Sigmoid colon (tissue), 7 donors: ENCODE results near the gene STOML1. TPM values are rescaled to one million over a fixed set of nuclear protein-coding genes. Genes with fewer than 3 reads are reported as not detected.

ENCODE experiments used
- DNase-seq: peaks from one replicate; pipeline ENCODE4 v3.0.0-alpha.2; 2019
- H3K27ac ChIP-seq, 4 donors: fragments of 200-600 bp; sonication (generic); one replicate each; pipeline ENCODE4 v1.5.1; 2016 to 2019; ENCODE audit warnings: mild to moderate bottlenecking in 1 of 4
- H3K27me3 ChIP-seq, 3 donors: fragments of 200-600 bp; sonication (generic); one replicate each; pipeline ENCODE4 v1.5.1; 2019; ENCODE audit warnings: mild to moderate bottlenecking in 1 of 3
- H3K36me3 ChIP-seq, 4 donors: fragments of 200-600 bp; sonication (generic); one replicate each; pipeline ENCODE4 v1.5.1; 2016 to 2019
- H3K4me1 ChIP-seq, 4 donors: fragments of 200-600 bp; sonication (generic); one replicate each; pipeline ENCODE4 v1.5.1; 2017 to 2019
- H3K4me3 ChIP-seq, 4 donors: fragments of 200-600 bp; sonication (generic); one replicate each; pipeline ENCODE4 v1.5.1; 2017 to 2019; ENCODE audit warnings: mild to moderate bottlenecking in 2 of 4, moderate library complexity in 1 of 4
- H3K9me3 ChIP-seq, 4 donors: fragments of 200-600 bp in 3 of 4; sonication (generic) in 3 of 4; one replicate each; pipeline versions ENCODE4 v1.5.1 to v1.6.1; 2013 to 2019
- EP300 ChIP-seq, 4 donors: sonication (generic); formaldehyde crosslinking; IDR thresholded peaks; one replicate each; pipeline ENCODE4 v1.6.1; 2017; ENCODE audit warnings: antibody characterized with exemption in 4 of 4
- POLR2A ChIP-seq, 2 donors: fragments of 450-650 bp; IDR thresholded peaks; one replicate each; pipeline ENCODE4 v1.6.1; 2016; ENCODE audit warnings: antibody characterized with exemption in 2 of 2, mild to moderate bottlenecking in 2 of 2, moderate library complexity in 2 of 2
- POLR2AphosphoS5 ChIP-seq, 4 donors: sonication (generic); formaldehyde crosslinking; IDR thresholded peaks; one replicate each; pipeline ENCODE4 v1.6.1; 2017; ENCODE audit warnings: antibody characterized with exemption in 4 of 4
- WGBS, 2 donors: extraction: QIAGEN DNeasy Blood & Tissue Kit; methylation state at CpG; one replicate each; pipeline ENCODE4 v1.1.7; 2013; 5-methylcytosine and 5-hydroxymethylcytosine counted together
- intact Hi-C: fragments of 100-400 bp; cut with DNase I; formaldehyde crosslinking; loops from one replicate; pipeline ENCODE4 v1.15.1; 2023
- polyA plus RNA-seq, 3 donors: library from polyadenylated mRNA; stranded (reverse); fragments of 200-250 nt; gene quantifications; one replicate each; pipeline ENCODE4 v1.2.3, GENCODE V29; 2013
- total RNA-seq, 4 donors: library from RNA; depleted of rRNA; stranded (reverse); fragments of >200 nt; gene quantifications; one replicate each; pipeline ENCODE4 v1.1.0, GENCODE V29; 2016
- TF ChIP-seq, protein P1 (sequence below), 4 experiments: fragments of 450-650 bp in 3 of 4; fragments of 200-600 bp in 1 of 4; IDR thresholded peaks; one replicate each; pipeline ENCODE4 v1.5.1; 2016 to 2019; ENCODE audit warnings: antibody characterized with exemption in 4 of 4, mild to moderate bottlenecking in 3 of 4, moderate library complexity in 2 of 4
- donor health status: healthy with polysubstance abuse.
- donor health status: Bipolar disorder and iron deficiency.
- donor health status: healthy.

The STOML1 gene, protein sequence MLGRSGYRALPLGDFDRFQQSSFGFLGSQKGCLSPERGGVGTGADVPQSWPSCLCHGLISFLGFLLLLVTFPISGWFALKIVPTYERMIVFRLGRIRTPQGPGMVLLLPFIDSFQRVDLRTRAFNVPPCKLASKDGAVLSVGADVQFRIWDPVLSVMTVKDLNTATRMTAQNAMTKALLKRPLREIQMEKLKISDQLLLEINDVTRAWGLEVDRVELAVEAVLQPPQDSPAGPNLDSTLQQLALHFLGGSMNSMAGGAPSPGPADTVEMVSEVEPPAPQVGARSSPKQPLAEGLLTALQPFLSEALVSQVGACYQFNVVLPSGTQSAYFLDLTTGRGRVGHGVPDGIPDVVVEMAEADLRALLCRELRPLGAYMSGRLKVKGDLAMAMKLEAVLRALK
- 10 to 100 TPM in 3 of 4 donors, 1 to 10 TPM in 1; 10.0 to 17.8 (median 13.8) TPM for total RNA-seq
- polyA plus RNA-seq: 10 to 100 TPM in 1 of 3 donors, 1 to 10 TPM in 2; 3.5 to 18.5 (median 4.2) TPM

DNA sequence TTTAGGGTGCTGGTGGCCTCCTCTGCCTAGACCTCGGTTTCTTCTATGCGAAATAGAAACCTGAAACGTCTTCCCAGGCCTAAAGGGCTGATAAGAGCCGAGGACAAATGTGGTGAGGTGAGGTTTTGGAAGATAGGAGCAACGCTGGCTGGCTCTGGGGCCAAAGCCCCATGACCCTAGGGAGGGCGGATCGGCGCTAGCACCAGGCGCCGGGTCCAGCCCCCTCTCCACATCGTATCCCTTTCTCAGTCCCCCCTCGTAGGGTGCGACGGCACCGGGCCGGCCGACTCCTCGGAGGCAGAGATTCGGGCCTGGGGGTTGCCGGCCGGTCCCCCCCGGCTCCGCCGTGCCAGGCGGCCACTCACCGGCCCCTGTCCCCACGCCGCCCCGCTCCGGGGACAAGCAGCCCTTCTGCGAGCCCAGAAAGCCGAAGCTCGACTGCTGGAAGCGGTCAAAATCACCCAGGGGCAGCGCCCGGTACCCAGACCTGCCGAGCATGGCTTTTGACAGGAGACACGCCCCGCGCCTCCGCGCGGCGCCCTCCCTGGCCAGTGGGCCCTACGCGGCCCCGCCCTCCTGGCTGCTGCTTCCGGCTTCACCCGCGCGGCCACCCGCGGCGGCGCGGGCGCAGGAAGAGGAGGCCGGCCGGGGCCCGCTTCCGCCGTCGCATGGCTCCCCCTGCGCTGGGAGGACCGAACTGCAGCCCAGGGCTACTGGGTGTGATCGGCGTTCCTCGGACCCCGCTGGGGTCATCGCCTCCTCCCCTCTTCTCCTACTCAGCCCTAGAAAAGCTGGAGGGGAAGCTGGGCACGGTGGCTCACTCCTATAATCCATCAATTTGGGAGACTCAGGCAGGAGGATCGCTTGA lies at the start of gene STOML1:
TSS of gene STOML1 (minus strand) at position 570 of the 868 bp plus-strand sequence. CDS start at position 498, 72 bp downstream.
- peak; percentile 94 for DNase-seq
- TF ChIP-seq POLR2AphosphoS5 (IDR thresholded peaks at IDR 0.05) (peak; percentile 47 to 84 (median 76)), POLR2A (IDR thresholded peaks at IDR 0.05) (peak in 1 of 2 donors; percentile 31), EP300 (IDR thresholded peaks at IDR 0.05) (no peak)
- TF ChIP-seq, protein P1, sequence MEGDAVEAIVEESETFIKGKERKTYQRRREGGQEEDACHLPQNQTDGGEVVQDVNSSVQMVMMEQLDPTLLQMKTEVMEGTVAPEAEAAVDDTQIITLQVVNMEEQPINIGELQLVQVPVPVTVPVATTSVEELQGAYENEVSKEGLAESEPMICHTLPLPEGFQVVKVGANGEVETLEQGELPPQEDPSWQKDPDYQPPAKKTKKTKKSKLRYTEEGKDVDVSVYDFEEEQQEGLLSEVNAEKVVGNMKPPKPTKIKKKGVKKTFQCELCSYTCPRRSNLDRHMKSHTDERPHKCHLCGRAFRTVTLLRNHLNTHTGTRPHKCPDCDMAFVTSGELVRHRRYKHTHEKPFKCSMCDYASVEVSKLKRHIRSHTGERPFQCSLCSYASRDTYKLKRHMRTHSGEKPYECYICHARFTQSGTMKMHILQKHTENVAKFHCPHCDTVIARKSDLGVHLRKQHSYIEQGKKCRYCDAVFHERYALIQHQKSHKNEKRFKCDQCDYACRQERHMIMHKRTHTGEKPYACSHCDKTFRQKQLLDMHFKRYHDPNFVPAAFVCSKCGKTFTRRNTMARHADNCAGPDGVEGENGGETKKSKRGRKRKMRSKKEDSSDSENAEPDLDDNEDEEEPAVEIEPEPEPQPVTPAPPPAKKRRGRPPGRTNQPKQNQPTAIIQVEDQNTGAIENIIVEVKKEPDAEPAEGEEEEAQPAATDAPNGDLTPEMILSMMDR (IDR thresholded peaks at IDR 0.05): peak; percentile 61 to 94 (median 74)
- intact Hi-C loops: loop anchor here (5.0 to 10.0 kb wide), 3 partner anchors 55 to 1517 kb away; partner anchors contain the start of genes ARIH1 and SIN3A
- H3K4me1 ChIP-seq: peaks cover 0 to 82% (median 73%) of the 10 kb centered on the region in 4 donors
- H3K9me3 ChIP-seq: no peaks in the 10 kb centered on the region
- H3K27ac ChIP-seq: peak within 1 kb of the TSS; percentile 84 to 95 (median 88)
- no peaks in the 10 kb centered on the region for H3K27me3 ChIP-seq
- H3K36me3 ChIP-seq: peaks cover 0 to 13% (median 0%) of the 10 kb centered on the region in 4 donors
- WGBS, 2 donors: 1% methylated on average over 72 of the region's 72 CpGs
- peak within 1 kb of the TSS; percentile 73 to 91 (median 79) for H3K4me3 ChIP-seq

DNA sequence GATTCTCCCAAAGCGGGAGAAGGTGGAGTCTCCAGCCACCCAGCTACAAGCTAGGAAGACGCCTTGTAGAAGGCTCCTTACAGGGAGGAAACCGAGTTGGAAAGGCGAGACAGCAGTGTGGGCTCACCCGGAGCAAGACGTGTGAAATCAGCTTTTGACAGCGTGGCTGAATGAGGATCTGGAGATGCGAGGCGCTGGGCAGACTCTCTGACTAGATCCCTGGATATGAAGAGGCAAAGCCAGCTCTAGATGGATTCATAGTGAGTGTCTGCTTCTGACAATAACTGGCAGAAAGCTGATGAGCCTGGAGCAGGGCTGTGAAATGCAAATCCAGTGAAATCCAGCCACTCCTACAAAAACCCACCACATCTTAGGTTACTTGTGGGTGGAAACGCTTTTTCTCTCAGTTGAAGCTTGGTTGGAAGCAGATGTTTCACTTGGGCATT lies 49.2 kb upstream of the STOML1 start:
- DNase-seq: no peak
- WGBS, 2 donors: 91% methylated on average over 10 of the region's 10 CpGs
- no peaks in the 10 kb centered on the region for H3K9me3 ChIP-seq
- no peaks in the 10 kb centered on the region for H3K27me3 ChIP-seq
- no peak for TF ChIP-seq POLR2A (IDR thresholded peaks at IDR 0.05)
- no peak for TF ChIP-seq EP300 (IDR thresholded peaks at IDR 0.05)
- TF ChIP-seq, protein P1 (IDR thresholded peaks at IDR 0.05): no peak
- TF ChIP-seq POLR2AphosphoS5 (IDR thresholded peaks at IDR 0.05): no peak
- intact Hi-C loops: no loop called here
- H3K4me3 ChIP-seq: no peak overlapping the region
- peaks cover 0 to 45% (median 38%) of the 10 kb centered on the region in 4 donors for H3K4me1 ChIP-seq
- peaks cover 0 to 35% (median 9%) of the 10 kb centered on the region in 4 donors for H3K36me3 ChIP-seq
- H3K27ac ChIP-seq: peak overlapping the region; percentile 55 to 63 (median 58)

DNA sequence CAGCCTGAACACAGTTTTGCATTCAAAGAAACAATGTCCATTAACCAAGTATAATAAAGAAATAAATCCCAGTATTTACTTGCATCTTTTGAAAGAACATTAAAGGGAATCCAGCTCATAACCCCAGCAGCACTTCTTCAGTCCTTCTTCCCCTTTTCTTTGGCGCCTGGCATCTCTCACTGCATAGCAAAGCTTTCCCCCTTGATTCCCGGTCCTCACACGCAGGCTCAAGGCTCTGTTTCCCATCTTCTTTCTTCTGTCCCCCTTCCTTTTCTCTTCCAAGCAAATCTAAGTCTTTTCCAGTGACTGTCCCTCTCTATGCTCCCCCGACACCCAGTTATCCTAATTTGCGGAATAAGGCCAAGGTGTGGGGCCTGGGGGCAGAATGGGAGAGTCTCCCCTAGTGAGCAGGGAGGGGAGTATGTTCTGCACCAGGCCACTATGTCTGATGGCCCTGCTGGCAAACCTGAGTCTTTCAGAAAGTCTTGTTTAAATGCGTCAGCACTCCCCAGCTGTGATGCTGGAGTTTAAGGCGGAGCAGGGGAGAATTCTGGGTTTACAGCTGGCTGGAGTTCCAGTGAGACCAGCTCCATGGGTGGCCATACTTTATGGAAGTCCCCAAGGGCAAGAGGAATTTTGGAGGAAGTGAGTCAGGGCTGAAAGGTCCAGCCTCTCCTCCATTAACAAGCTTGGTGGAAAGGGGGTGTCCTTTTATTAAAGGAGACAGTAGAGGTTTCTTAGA lies 48.2 kb upstream of the STOML1 start:
- H3K9me3 ChIP-seq: no peaks in the 10 kb centered on the region
- no peak overlapping the region for H3K4me3 ChIP-seq
- DNase-seq: peak; percentile 90
- intact Hi-C loops: no loop called here
- peak overlapping the region; percentile 55 to 63 (median 58) for H3K27ac ChIP-seq
- 83% methylated on average over 7 of the region's 7 CpGs for WGBS, 2 donors
- H3K27me3 ChIP-seq: no peaks in the 10 kb centered on the region
- peaks cover 6 to 45% (median 17%) of the 10 kb centered on the region in 4 donors for H3K36me3 ChIP-seq
- H3K4me1 ChIP-seq: peaks cover 0 to 47% (median 38%) of the 10 kb centered on the region in 4 donors
- peak in 3 of 4 donors; percentile 26 to 47 (median 32) for TF ChIP-seq POLR2AphosphoS5 (IDR thresholded peaks at IDR 0.05)
- TF ChIP-seq, protein P1 (IDR thresholded peaks at IDR 0.05): peak in 1 of 4 experiments; percentile 10
- no peak for TF ChIP-seq POLR2A (IDR thresholded peaks at IDR 0.05)
- TF ChIP-seq EP300 (IDR thresholded peaks at IDR 0.05): no peak

DNA sequence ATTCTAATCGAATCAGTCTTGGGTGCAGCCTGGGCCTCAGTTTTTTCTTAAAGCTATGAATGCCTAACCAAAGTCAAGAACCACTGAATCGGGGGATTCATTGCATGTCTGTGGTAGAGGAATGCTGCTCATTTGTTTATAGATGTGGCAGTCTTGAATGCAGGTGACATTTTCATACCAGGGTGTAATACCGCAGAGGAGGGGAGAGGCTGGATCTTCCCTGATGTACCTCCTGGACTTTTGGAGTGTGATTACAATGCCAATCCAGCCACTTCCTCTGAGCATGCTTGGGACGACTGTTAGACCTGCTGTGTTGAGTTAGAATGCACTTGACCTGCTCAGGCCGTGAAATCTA lies 47.5 kb upstream of the STOML1 start:
- Histone ChIP-seq H3K9me3 (no peaks in the 10 kb centered on the region), H3K4me1 (peaks cover 0 to 47% (median 38%) of the 10 kb centered on the region in 4 donors), H3K27me3 (no peaks in the 10 kb centered on the region), H3K27ac (peak overlapping the region; percentile 51 to 60 (median 56)), H3K36me3 (peaks cover 10 to 47% (median 20%) of the 10 kb centered on the region in 4 donors), H3K4me3 (no peak overlapping the region)
- intact Hi-C loops: no loop called here
- WGBS, 2 donors: 80 to 81% methylated on average over 5 of the region's 5 CpGs
- DNase-seq: no peak
- TF ChIP-seq, protein P1 (IDR thresholded peaks at IDR 0.05): no peak
